Right cardiac atrium (tissue), 5 donors: ENCODE measurements around the gene SLC19A1. TPM values are rescaled to one million over a fixed set of nuclear protein-coding genes. Genes with fewer than 3 reads are reported as not detected.

Source experiments
- ATAC-seq, 2 donors: fragments of 200-7000 bp; cut with Tn5 transposase; one replicate each; pipeline versions ENCODE4 v1.8.0 to v1.9.1; 2020; ENCODE audit warnings: moderate library complexity in 2 of 2, mild to moderate bottlenecking in 1 of 2
- DNase-seq, 3 donors: peaks; one replicate each; pipeline ENCODE4 v3.0.0-alpha.2; 2020
- H3K27ac ChIP-seq: one replicate; pipeline ENCODE4 v1.5.1; 2013; ENCODE audit warnings: mild to moderate bottlenecking, low read length, control low read depth, moderate library complexity
- H3K27me3 ChIP-seq: one replicate; pipeline ENCODE4 v1.6.1; 2013; ENCODE audit not compliant: control insufficient read depth, insufficient read depth
- H3K4me1 ChIP-seq: one replicate; pipeline ENCODE4 v1.6.1; 2013; ENCODE audit warnings: low read length; ENCODE audit not compliant: control insufficient read depth, insufficient read depth
- H3K4me3 ChIP-seq: one replicate; pipeline ENCODE4 v1.5.1; 2013; ENCODE audit warnings: low read length, control low read depth
- H3K9me3 ChIP-seq: one replicate; pipeline ENCODE4 v1.6.1; 2013; ENCODE audit warnings: low read length; ENCODE audit not compliant: control insufficient read depth
- WGBS: extraction: QIAGEN DNeasy Blood & Tissue Kit; methylation state at CpG from one replicate; pipeline ENCODE4 v1.1.7; 2013; 5-methylcytosine and 5-hydroxymethylcytosine counted together
- intact Hi-C, 4 donors: fragments of 100-400 bp; cut with DNase I; formaldehyde crosslinking; loops; one replicate each; pipeline versions ENCODE4 v1.11.0 to v1.14.0; 2022 to 2023
- polyA plus RNA-seq: library from polyadenylated mRNA; stranded (reverse); fragments of 200-250 nt; gene quantifications from one replicate; pipeline ENCODE4 v1.2.3, GENCODE V29; 2013
- total RNA-seq, 4 donors: library from RNA; stranded (reverse); fragmentation: NEBNext Ultra II Directional; extraction: Animal tissue kit (Norgen Biotek cat#: 25700); gene quantifications; one replicate each; pipeline ENCODE4 v1.2.1, GENCODE V29; 2021
- donor health status: healthy with polysubstance abuse.
- donor health status: DM: no; HTN: yes; CAD: no.
- donor health status: DM: no; HTN: no; CAD: no.
- donor health status: DM: no; HTN: yes; CAD: no; lungs with severe emphysema.
- donor health status: DM: yes; HTN: yes; CAD: no.

Gene SLC19A1
- total and polyA plus RNA-seq, 5 donors: 2.3 to 5.0 (median 3.9) TPM

DNA sequence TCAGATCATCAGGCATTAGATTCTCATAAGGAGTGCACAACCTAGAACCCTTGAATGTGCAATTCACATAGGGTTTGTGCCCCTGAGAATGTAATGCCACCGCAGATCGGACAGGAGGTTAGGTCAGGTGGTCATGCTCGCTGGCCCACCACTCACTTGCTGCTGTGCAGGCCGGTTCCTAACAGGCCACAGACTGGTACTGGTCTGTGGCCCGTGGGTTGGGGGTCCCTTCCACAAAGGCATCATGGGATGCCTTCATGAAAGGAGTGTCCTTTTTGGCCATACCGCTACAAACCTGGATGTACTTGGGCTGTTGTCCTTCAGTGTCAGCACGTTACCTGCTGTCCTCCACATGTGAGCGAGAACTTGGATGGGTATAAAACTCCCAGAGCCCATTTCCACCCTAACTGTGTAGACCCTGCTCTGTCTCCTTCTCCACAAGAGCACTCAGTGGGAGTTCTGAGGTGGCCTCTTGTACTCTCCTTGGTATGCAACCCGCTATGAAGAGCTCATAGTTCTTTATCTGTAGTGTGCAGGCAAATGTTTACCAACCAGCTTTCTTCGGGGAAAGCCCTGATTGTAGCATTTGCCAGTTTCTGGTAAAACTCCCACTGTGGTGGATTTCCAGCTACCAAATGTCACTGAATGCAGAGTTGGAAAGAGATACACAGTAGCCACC lies 41.7 kb upstream of the SLC19A1 start:
- peaks cover 6% of the 10 kb centered on the region for H3K9me3 ChIP-seq
- WGBS: 75% methylated on average over 10 of the region's 10 CpGs
- DNase-seq: no peak
- intact Hi-C loops: no loop called here
- no peak overlapping the region for H3K27ac ChIP-seq
- H3K4me3 ChIP-seq: no peak overlapping the region
- no peaks in the 10 kb centered on the region for H3K4me1 ChIP-seq
- ATAC-seq: no peak
- H3K27me3 ChIP-seq: no peaks in the 10 kb centered on the region

DNA sequence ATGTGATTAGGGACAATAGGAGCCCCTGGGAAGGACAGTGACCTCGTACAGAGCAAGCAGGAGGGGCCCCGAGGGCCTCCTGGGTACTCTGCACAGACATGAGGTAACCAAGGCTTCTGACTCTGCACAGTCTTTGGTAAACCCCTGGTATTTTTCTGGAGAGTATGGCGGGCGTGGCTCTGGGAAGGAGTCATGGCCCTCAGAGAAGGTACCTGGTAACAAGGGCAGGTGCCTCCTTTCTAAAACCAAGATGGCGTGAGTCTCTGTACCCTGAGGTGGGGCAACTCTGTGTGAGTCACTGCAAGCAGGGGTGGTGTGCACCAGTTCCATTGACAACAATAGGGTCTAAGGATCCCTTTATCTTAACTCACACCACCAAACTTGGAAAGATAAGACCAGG lies 39.9 kb upstream of the SLC19A1 start:
- WGBS: 82% methylated on average over 5 of the region's 5 CpGs
- ATAC-seq (no peak), DNase-seq (peak in 1 of 3 donors; percentile 4)
- Histone ChIP-seq H3K27me3 (no peaks in the 10 kb centered on the region), H3K27ac (no peak overlapping the region), H3K4me1 (no peaks in the 10 kb centered on the region), H3K9me3 (peaks cover 5% of the 10 kb centered on the region), H3K4me3 (no peak overlapping the region)
- intact Hi-C loops: no loop called here

DNA sequence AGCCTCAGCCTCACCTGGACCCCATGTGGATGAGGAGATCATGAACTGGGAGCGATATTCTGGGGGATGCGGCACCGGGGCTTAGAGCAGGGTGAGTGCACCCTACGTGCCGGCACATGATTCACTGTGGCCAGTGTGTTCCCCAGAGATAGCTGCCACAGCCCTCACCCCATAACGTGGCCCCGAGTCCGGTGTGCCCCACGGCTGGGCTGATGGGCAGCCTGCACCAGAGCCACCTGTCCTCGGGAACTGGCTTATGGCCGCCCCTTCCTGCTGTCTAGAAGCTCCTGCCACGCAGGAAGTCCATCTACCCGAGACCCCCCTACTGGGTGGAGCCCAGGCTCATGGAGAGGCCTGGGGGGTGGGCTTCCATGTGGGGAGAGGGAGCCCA lies 39.1 kb upstream of the SLC19A1 start:
- ATAC-seq (peak in 1 of 2 donors; percentile 10), DNase-seq (peak in 1 of 3 donors; percentile 8)
- Histone ChIP-seq H3K4me3 (no peak overlapping the region), H3K27ac (no peak overlapping the region), H3K4me1 (no peaks in the 10 kb centered on the region), H3K9me3 (peaks cover 5% of the 10 kb centered on the region), H3K27me3 (no peaks in the 10 kb centered on the region)
- intact Hi-C loops: no loop called here
- WGBS: 80% methylated on average over 13 of the region's 13 CpGs

DNA sequence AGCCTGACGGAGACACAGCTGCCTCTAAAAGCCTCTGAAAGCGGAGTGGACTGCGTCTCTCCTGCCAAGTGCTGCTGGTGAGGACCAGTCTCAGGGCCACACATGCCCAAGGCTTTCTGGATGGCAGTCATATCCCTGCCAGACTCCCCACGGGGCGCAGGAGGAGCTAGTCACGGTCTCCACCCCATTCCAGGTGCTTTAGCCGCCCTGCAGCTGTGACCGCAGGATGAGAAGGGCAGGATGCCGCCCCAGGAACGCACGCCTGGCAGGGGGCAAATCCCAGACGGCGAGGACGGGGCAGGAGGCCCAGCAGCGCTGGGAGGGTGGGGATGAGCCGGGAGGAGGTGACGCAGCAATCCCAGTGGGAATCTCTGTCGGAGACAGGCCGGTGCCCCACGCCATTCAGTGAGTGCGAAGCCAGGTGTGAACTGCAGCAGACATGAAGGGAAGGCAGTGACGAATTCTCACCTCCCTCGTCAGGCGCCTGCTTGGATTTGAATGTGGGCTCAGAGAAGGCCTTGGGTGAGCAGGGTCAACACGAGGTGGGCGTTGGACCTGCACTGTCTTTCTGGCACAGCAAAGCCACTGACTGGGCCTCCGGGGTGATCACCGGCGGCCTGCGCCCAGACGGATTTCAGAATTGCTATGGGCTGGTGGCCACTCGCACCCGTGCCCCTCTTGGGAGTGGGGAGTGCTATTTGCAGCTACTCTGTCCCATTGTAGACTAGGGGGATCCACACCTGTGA lies 38.5 kb upstream of the SLC19A1 start:
- DNase-seq: peak in 1 of 3 donors; percentile 4
- no peaks in the 10 kb centered on the region for H3K27me3 ChIP-seq
- H3K27ac ChIP-seq: no peak overlapping the region
- H3K4me3 ChIP-seq: no peak overlapping the region
- WGBS: 58% methylated on average over 33 of the region's 33 CpGs
- H3K9me3 ChIP-seq: no peaks in the 10 kb centered on the region
- intact Hi-C loops: no loop called here
- ATAC-seq: no peak
- no peaks in the 10 kb centered on the region for H3K4me1 ChIP-seq

DNA sequence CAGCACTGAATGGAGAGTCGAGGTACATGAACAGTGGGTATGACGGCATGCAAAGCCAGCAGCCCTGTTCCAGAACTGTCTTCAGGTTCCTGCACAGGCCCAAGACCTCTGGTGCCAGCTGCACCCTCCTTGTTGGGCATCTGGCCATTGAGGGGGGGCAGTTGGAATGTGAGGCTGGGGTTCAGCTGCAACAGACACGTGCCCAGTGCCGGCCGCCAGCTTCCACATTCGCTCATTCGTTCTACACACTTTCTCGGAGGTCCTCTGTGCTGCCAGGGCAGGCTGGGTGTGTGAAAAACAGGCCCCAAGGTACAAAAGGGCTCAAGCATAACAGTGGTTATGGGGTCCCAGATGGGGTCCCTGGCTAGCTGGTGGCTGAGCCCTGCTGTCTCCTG lies 37.9 kb upstream of the SLC19A1 start:
- H3K27ac ChIP-seq: no peak overlapping the region
- no peaks in the 10 kb centered on the region for H3K9me3 ChIP-seq
- H3K27me3 ChIP-seq: no peaks in the 10 kb centered on the region
- H3K4me1 ChIP-seq: no peaks in the 10 kb centered on the region
- no peak for ATAC-seq
- peak in 1 of 3 donors; percentile 3 for DNase-seq
- H3K4me3 ChIP-seq: no peak overlapping the region
- WGBS: 87% methylated on average over 8 of the region's 8 CpGs
- intact Hi-C loops: no loop called here

DNA sequence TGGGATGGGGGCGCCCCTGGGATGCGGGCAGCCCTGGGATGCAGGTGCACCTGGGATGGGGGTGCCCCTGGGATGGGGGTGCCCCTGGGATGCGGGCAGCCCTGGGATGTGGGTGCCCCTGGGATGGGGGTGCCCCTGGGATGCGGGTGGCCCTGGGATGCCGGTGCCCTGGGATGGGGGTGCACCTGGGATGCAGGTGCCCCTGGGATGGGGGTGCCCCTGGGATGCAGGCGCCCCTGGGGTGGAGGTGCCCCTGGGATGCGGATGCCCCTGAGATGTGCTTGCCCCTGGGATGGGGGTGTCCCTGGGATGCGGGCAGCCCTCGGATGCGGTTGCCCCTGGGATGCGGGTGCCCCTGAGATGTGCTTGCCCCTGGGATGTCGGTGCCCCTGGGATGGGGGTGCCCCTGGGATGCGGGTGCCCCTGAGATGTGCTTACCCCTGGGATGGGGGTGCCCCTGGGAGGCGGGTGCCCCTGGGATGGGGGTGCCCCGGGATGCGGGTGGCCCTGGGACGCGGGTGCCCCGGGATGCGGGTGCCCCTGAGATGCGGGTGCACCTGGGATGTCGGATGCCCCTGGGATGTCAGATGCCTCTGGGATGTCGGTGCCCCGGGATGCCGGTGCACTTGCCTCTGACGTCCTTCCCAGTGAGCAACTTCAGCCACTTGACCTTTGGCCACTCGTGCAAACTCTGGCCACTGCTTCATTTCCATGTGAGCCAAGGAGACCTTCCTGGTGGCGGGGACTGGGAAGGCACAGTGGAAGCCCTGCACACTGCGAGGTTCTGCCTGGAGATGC lies 37.3 kb upstream of the SLC19A1 start:
- ATAC-seq (no peak), DNase-seq (peak in 2 of 3 donors; percentile 5 to 43)
- Histone ChIP-seq H3K27me3 (no peaks in the 10 kb centered on the region), H3K27ac (no peak overlapping the region), H3K4me3 (no peak overlapping the region), H3K4me1 (no peaks in the 10 kb centered on the region), H3K9me3 (no peaks in the 10 kb centered on the region)
- intact Hi-C loops: no loop called here
- 89% methylated on average over 29 of the region's 29 CpGs for WGBS

DNA sequence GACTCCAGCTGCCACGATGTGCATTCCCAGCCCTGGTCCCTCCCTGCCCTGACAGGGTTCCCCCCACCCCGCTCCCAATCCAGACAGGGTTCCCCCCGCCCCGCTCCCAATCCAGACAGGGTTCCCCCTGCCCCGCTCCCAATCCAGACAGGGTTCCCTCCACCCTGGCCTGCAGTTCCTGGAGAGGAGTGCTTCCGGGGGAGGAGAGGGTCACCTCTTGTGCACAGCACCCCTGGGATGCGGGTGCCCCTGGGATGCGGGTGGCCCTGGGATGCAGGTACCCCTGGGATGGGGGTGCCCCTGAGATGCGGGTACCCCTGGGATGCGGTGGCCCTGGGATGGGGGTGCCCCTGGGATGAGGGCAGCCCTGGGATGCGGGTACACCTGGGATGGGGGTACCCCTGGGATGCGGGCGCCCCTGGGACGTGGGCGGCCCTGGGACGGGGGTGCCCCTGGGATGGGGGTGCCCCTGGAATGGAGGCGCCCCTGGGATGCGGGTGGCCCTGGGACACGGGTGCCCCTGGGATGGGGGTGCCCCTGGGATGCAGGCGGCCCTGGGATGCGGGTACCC lies 36.7 kb upstream of the SLC19A1 start:
- Histone ChIP-seq H3K27me3 (no peaks in the 10 kb centered on the region), H3K9me3 (no peaks in the 10 kb centered on the region), H3K4me1 (no peaks in the 10 kb centered on the region), H3K27ac (no peak overlapping the region), H3K4me3 (no peak overlapping the region)
- DNase-seq (no peak), ATAC-seq (no peak)
- intact Hi-C loops: no loop called here
- 89% methylated on average over 21 of the region's 21 CpGs for WGBS

DNA sequence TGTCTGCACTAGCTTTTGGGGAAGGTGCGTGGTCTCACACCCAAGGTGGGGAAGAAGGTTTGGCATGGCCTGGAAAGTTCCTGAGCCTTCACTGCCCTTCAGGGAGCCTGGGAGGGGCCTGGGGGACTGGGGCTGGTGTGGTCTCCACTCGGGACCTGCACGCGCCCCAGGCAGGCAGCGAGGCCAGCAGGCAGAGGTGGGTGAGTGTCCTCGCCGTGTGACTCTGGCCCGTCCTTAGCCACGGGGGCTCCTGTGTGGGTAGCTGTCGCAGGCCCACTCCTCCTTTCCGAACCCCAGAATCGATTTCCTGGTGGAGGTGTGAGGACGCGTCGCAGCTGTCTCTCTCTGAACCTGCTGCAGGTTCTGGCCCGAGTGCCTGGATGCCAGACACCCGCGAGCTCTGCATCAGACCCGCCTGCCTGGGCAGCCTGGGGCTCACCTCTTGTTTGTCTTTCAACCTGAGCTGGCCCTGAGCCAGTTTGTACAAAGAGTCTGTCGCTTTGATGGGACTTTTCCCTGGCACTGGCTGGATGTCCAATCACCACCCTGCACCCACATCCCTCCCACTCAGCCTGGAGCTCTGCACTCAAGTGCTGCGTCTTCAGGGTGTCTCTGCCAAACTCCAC lies 36.0 kb upstream of the SLC19A1 start:
- 76% methylated on average over 21 of the region's 21 CpGs for WGBS
- ATAC-seq (no peak), DNase-seq (no peak)
- Histone ChIP-seq H3K27me3 (no peaks in the 10 kb centered on the region), H3K27ac (no peak overlapping the region), H3K9me3 (no peaks in the 10 kb centered on the region), H3K4me3 (no peak overlapping the region), H3K4me1 (no peaks in the 10 kb centered on the region)
- intact Hi-C loops: no loop called here

DNA sequence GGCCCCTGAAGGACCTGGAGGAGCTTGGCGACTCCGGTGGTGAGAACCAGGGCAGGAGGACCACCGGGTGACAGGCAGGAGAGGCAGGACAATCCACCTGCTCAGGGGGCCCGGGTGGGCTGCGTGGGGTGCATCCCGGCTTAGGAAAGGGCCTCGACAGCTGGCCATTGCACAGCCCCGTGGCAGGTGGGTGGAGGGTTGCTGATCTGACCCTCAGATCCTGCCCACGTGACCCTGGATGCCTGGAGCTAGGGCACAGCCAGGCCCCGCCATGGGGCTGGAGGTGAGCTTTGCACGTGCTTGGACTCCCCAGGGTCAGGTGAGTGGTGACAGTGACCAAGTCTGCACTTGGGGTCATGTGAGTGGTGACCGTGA lies 35.5 kb upstream of the SLC19A1 start:
- 86% methylated on average over 12 of the region's 12 CpGs for WGBS
- DNase-seq: peak in 1 of 3 donors; percentile 41
- H3K27me3 ChIP-seq: no peaks in the 10 kb centered on the region

DNA sequence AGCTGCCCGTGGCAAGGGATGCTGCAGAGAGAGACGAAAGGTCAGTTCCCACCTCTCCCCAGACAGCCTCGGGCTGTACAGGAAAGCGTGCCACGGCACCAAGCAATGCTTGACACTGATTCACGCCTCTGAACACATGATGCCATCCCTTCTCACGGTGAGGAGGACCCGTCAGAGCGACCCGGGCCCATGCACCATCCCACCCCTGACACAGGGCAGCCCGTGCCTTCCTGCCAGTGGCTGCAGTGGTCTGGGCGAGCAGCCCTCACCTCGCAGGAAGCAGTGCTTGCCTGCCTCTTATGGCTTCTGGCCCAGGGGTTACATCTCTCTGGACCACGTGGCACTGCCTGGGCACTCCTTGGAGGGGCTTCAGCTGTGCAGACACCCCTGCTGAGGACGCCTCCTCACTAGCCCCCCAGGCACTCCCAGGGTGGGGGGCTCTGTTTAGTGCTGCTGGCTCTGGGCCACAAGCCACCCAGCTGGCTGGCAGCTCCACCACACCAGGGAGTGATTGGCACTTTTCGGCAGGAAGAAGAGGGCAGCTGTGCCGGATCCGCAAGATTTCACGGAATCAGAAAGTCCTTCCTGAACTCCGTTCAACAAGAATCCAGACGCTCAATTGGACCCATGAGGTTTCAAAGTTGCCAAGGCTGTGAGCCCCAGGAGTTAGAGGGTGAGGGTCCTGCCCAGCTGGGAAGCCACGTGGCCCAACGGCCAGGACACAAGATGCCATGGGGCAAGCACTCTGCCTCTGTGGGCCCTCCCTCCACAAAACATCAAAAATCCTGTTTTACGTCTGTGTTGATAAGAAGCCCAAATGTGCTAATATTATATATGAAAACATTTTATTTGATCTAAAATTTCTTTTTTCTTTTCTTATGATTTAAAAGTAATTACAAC lies 34.8 kb upstream of the SLC19A1 start:
- no peak for DNase-seq
- H3K27me3 ChIP-seq: no peaks in the 10 kb centered on the region

More for the DNA sequence above, 35.5 kb upstream of the SLC19A1 start:
- no peak overlapping the region for H3K4me3 ChIP-seq
- H3K27ac ChIP-seq: no peak overlapping the region
- H3K9me3 ChIP-seq: no peaks in the 10 kb centered on the region
- intact Hi-C loops: no loop called here
- no peaks in the 10 kb centered on the region for H3K4me1 ChIP-seq
- ATAC-seq: no peak

More for the DNA sequence above, 34.8 kb upstream of the SLC19A1 start:
- ATAC-seq: no peak
- intact Hi-C loops: no loop called here
- Histone ChIP-seq H3K9me3 (no peaks in the 10 kb centered on the region), H3K27ac (no peak overlapping the region), H3K4me3 (no peak overlapping the region), H3K4me1 (no peaks in the 10 kb centered on the region)
- WGBS: 73% methylated on average over 24 of the region's 24 CpGs
